CD4-positive, CD25-positive, alpha-beta regulatory T cell (primary cell): ENCODE data around the gene SH3RF1. TPM values are rescaled to one million over a fixed set of nuclear protein-coding genes. Genes with fewer than 3 reads are reported as not detected.

Experiments used
- ATAC-seq, 2 donors: fragments of 150-1000 bp; cut with Tn5 transposase; one replicate each; pipeline ENCODE4 v1.10.0; 2021; ENCODE audit warnings: low read depth in 2 of 2, moderate number of reproducible peaks in 2 of 2, moderate library complexity in 1 of 2
- DNase-seq, 3 donors: peaks; one replicate each; pipeline versions ENCODE4 v3.0.0 to v3.0.0-alpha.2; 2012 to 2022; ENCODE audit warnings: mixed read lengths in 1 of 3
- H3K27ac ChIP-seq: one replicate; pipeline ENCODE4 v1.7.0; 2013; ENCODE audit warnings: mild to moderate bottlenecking, low read length; ENCODE audit not compliant: insufficient read depth, poor library complexity, severe bottlenecking
- H3K27me3 ChIP-seq: one replicate; pipeline ENCODE4 v1.7.0; 2013; ENCODE audit warnings: low read length; ENCODE audit not compliant: control insufficient read depth, insufficient read depth
- H3K36me3 ChIP-seq: one replicate; pipeline ENCODE4 v1.7.0; 2013; ENCODE audit warnings: mild to moderate bottlenecking, low read length, moderate library complexity; ENCODE audit not compliant: control insufficient read depth, insufficient read depth
- H3K4me1 ChIP-seq: 2 replicates; pipeline ENCODE4 v1.7.0; 2013; ENCODE audit warnings: mild to moderate bottlenecking, low read length; ENCODE audit not compliant: insufficient read depth, control insufficient read depth, poor library complexity, severe bottlenecking
- H3K4me3 ChIP-seq: one replicate; pipeline ENCODE4 v1.7.0; 2013; ENCODE audit warnings: low read depth, mild to moderate bottlenecking, low read length, moderate library complexity
- H3K9me3 ChIP-seq, 2 experiments: 1 replicate in 1 of 2; 2 replicates in 1 of 2; pipeline ENCODE4 v1.7.0; 2013; ENCODE audit warnings: low read length in 2 of 2, mild to moderate bottlenecking in 1 of 2, moderate library complexity in 1 of 2; ENCODE audit not compliant: control insufficient read depth in 2 of 2
- H3K27ac Mint-ChIP-seq, 3 donors: one replicate each; pipeline ENCODE4 v1.8.0; 2020 to 2022; ENCODE audit warnings: mild to moderate bottlenecking in 3 of 3, mixed read lengths in 3 of 3, moderate library complexity in 2 of 3
- H3K27me3 Mint-ChIP-seq: one replicate; pipeline ENCODE4 v1.8.0; 2022; ENCODE audit warnings: mild to moderate bottlenecking, mixed read lengths
- H3K36me3 Mint-ChIP-seq: one replicate; pipeline ENCODE4 v1.8.0; 2020; ENCODE audit warnings: mixed read lengths
- H3K4me1 Mint-ChIP-seq, 4 donors: one replicate each; pipeline ENCODE4 v1.8.0; 2020 to 2022; ENCODE audit warnings: mixed read lengths in 4 of 4, mild to moderate bottlenecking in 1 of 4
- H3K4me3 Mint-ChIP-seq, 4 donors: one replicate each; pipeline ENCODE4 v1.8.0; 2020 to 2022; ENCODE audit warnings: mild to moderate bottlenecking in 4 of 4, mixed read lengths in 4 of 4, moderate library complexity in 3 of 4
- H3K9me3 Mint-ChIP-seq, 7 donors: one replicate each; pipeline ENCODE4 v1.8.0; 2020 to 2022; ENCODE audit warnings: mixed read lengths in 7 of 7, mild to moderate bottlenecking in 3 of 7, moderate library complexity in 2 of 7
- polyA plus RNA-seq, 4 donors: library from polyadenylated mRNA; unstranded; fragments of 300-500 nt; fragmentation: Illumina TruSeq; gene quantifications; one replicate each; pipeline ENCODE4 v1.2.3, GENCODE V29; 2021
- total RNA-seq: library from RNA; stranded (reverse); gene quantifications from one replicate; pipeline ENCODE4 v1.2.3, GENCODE V29; 2022

The SH3RF1 gene
- total and polyA plus RNA-seq, 5 donors from 2014 or later, result 0.69 TPM; not detected in 4

DNA sequence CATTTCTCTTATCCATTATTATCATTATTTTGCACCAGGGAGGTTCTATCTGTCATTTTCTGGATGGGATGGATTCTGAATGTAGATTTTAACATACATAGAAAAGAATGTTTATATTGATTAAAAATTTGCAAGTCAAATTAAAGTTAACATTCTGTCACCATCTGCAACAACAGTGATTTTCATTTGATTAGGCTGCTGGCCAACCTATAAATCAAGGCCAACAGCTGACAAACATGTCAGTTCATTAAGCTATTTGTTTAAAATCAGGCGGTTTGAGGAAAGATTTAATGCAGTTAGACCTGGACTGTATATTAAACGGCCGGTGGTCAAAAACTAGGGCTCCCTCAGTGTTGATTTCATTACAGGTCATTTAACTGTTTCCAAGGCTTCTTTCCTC is 151.2 kb downstream of the SH3RF1 start:
- Mint-ChIP-seq H3K27me3 (no peaks in the 10 kb centered on the region), H3K4me3 (no peak overlapping the region), H3K36me3 (no peaks in the 10 kb centered on the region), H3K27ac (no peak overlapping the region), H3K9me3 (no peaks in the 10 kb centered on the region), H3K4me1 (no peaks in the 10 kb centered on the region)
- Histone ChIP-seq H3K36me3 (no peaks in the 10 kb centered on the region), H3K27ac (no peak overlapping the region), H3K9me3 (no peaks in the 10 kb centered on the region), H3K27me3 (no peaks in the 10 kb centered on the region), H3K4me1 (no peaks in the 10 kb centered on the region), H3K4me3 (no peak overlapping the region)
- no peak for DNase-seq
- ATAC-seq, result no peak

DNA sequence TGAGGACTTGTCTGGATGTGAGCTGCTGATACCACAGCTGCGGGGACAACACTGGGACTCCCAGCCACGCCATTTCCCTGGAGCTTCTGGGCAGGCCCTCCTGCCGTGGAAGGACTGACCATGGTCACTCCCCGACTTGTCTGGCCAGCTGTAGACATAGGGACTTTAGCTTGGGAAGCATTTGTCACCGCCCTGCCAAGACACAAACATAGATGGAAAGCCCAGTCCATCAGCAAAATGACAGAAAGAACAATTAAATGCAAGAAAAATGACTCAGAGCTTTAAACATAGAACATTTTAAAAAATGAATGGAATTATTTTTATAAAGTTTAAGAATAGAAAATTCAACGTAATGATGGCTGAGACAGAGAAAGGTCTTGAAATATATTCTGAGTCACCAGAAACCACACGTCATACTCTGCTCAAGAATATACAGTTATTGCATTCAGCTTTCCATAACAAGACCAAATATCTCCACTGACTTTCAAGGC is 153.1 kb downstream of the SH3RF1 start:
- no peak overlapping the region for H3K27ac ChIP-seq
- Mint-ChIP-seq H3K4me3 (no peak overlapping the region), H3K9me3 (no peaks in the 10 kb centered on the region), H3K27me3 (no peaks in the 10 kb centered on the region), H3K4me1 (no peaks in the 10 kb centered on the region), H3K27ac (no peak overlapping the region), H3K36me3 (no peaks in the 10 kb centered on the region)
- DNase-seq, result no peak
- no peaks in the 10 kb centered on the region for H3K27me3 ChIP-seq
- no peak overlapping the region for H3K4me3 ChIP-seq
- no peaks in the 10 kb centered on the region for H3K9me3 ChIP-seq
- H3K4me1 ChIP-seq, result no peaks in the 10 kb centered on the region
- no peaks in the 10 kb centered on the region for H3K36me3 ChIP-seq
- ATAC-seq, result no peak

DNA sequence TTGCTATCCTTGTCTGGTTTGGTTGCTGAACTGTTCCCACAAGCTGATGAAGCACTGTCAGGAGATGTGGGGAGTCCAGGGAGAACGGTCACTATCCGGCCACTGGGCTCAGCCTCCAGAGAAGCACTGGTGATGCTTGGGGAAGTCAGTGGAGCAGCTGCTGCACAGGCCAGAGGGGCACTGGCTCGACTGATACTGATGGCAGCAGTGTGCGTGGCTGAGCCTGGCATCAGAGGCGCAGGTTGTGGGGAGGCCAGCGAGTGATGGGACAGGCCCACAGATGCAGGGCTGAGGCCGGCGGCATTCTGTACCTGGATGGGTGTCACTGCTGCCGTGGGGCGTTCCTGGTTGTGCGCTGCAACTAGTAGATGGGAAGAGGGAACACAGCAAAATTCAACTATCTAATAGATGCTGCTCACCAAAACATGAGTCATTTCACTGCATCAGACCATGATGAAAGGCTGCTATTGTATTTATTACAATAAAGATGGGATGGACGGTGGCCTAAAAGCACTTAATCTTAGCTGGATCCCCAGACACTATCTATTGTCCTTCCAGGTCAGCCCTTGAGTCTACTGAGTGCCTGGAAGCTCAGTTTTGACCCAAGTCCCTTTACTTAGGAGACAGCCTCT is 154.4 kb downstream of the SH3RF1 start:
- no peaks in the 10 kb centered on the region for H3K36me3 ChIP-seq
- no peaks in the 10 kb centered on the region for H3K4me1 Mint-ChIP-seq
- no peaks in the 10 kb centered on the region for H3K36me3 Mint-ChIP-seq
- no peaks in the 10 kb centered on the region for H3K27me3 ChIP-seq
- ATAC-seq (no peak), DNase-seq (no peak)
- no peak overlapping the region for H3K27ac ChIP-seq
- no peaks in the 10 kb centered on the region for H3K9me3 ChIP-seq
- H3K4me3 Mint-ChIP-seq, result no peak overlapping the region
- no peak overlapping the region for H3K4me3 ChIP-seq
- H3K4me1 ChIP-seq, result no peaks in the 10 kb centered on the region
- H3K27me3 Mint-ChIP-seq, result no peaks in the 10 kb centered on the region
- H3K27ac Mint-ChIP-seq, result no peak overlapping the region
- H3K9me3 Mint-ChIP-seq, result no peaks in the 10 kb centered on the region

DNA sequence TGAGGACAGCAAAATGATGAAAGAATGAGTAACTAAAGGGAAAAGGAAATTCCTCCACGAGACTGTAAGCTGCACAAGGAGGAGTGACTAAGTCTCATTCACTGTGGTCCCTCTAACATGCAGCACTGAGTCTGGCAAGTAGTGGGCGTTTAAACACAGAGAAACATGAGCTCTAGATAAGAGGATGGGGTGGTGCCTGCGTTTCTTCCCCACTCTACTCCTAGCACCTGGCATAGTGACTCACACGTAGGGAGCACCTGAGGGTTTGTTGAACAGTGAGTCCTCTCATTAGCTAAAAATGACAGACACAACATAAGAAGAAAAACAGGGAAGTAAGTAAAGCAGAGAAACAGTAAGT is 154.9 kb downstream of the SH3RF1 start:
- Mint-ChIP-seq H3K27me3 (no peaks in the 10 kb centered on the region), H3K27ac (no peak overlapping the region), H3K4me3 (no peak overlapping the region), H3K4me1 (no peaks in the 10 kb centered on the region), H3K9me3 (no peaks in the 10 kb centered on the region), H3K36me3 (no peaks in the 10 kb centered on the region)
- Histone ChIP-seq H3K27ac (no peak overlapping the region), H3K4me3 (no peak overlapping the region), H3K9me3 (no peaks in the 10 kb centered on the region), H3K4me1 (no peaks in the 10 kb centered on the region), H3K27me3 (no peaks in the 10 kb centered on the region), H3K36me3 (no peaks in the 10 kb centered on the region)
- DNase-seq (no peak), ATAC-seq (no peak)

DNA sequence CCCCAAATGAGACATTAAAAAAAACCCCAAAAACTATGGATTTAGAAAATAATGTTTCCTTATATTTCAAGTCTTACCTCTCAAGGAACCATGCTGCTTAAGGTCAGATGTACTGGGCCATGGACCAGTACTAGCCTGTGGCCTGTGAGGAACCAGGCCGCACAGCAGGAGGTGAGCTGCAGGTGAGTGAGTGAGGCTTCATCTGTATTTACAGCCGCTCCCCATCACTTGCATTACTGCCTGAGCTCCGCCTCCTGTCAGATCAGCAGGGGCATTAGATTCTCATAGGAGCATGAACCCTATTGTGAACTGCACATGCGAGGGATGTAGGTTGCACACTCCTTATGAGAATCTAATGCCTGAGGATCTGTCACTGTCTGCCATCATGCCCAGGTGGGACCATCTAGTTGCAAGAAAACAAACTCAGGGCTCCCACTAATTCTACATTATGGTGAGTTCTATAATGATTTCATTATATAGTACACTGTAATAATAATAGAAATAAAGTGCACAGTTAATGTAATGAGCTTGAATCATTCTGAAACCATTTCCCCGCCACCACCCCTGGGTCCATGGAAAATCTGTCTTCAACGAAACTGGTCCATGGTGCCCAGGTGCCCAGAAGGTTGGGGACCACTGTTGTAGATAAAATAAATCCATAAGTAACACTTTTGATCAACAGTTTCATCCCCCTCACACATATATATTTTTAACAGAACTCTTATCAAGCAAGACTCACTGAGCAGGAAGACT is 155.4 kb downstream of the SH3RF1 start:
- H3K27me3 Mint-ChIP-seq, result peaks cover 3% of the 10 kb centered on the region
- Histone ChIP-seq H3K27me3 (no peaks in the 10 kb centered on the region), H3K9me3 (no peaks in the 10 kb centered on the region), H3K4me1 (no peaks in the 10 kb centered on the region), H3K27ac (no peak overlapping the region), H3K4me3 (no peak overlapping the region), H3K36me3 (no peaks in the 10 kb centered on the region)
- no peak overlapping the region for H3K27ac Mint-ChIP-seq
- ATAC-seq, result no peak
- no peaks in the 10 kb centered on the region for H3K4me1 Mint-ChIP-seq
- DNase-seq, result no peak
- no peaks in the 10 kb centered on the region for H3K36me3 Mint-ChIP-seq
- no peak overlapping the region for H3K4me3 Mint-ChIP-seq
- H3K9me3 Mint-ChIP-seq, result no peaks in the 10 kb centered on the region

DNA sequence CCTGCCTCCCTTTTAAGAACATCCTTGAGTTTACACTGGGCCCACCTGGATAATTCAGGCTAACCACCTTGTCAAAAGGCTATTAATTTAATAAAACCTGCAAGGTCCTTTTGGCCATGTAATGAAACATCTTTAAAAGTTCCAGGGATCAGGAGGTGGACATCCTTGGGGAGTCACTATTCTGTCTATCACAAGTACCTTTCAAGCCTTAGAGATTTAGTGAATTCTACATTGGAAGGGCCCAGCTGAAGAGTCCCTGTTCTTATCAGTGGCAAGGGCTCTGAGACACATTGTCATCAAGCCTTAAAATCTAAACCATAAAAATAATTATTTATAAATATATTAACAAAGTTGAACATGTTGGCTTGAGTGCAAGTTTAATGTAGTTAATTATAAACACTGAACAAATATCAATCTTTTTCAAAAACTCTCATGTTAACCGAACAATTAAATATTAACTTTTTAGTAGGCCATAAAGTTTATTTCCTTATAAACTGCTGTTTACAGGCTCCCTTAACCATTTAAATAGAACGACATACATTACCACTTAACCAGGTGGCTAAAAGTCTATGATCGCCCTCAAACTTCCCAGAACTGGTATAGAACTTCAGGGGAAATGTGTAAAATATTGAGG is 156.3 kb downstream of the SH3RF1 start:
- H3K9me3 ChIP-seq, result no peaks in the 10 kb centered on the region
- no peaks in the 10 kb centered on the region for H3K27me3 ChIP-seq
- no peak overlapping the region for H3K4me3 ChIP-seq
- no peaks in the 10 kb centered on the region for H3K36me3 ChIP-seq
- Mint-ChIP-seq H3K4me1 (no peaks in the 10 kb centered on the region), H3K9me3 (no peaks in the 10 kb centered on the region), H3K27ac (no peak overlapping the region), H3K36me3 (no peaks in the 10 kb centered on the region), H3K27me3 (peaks cover 5% of the 10 kb centered on the region), H3K4me3 (no peak overlapping the region)
- H3K4me1 ChIP-seq, result no peaks in the 10 kb centered on the region
- DNase-seq (no peak), ATAC-seq (no peak)
- no peak overlapping the region for H3K27ac ChIP-seq

DNA sequence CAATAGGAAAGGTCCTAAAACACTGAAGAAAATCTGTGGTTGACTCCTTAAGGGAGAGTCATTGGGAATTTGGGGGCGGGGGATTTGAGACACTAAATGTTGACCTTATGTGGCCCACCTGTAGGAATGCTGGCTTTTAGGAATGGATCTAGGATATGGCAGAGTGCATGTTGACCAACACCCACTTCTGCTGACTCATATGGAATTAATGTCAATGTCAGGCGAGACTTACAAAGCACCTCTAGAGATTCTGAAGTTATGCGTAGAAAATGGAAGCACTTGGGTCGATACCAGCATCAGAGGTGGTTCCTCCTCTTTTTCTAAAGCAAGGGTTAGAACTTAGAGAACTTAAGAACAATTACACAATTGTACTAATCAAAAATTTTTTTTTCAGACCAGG is 160.1 kb downstream of the SH3RF1 start:
- Mint-ChIP-seq H3K9me3 (no peaks in the 10 kb centered on the region), H3K27me3 (peaks cover 5% of the 10 kb centered on the region), H3K4me3 (no peak overlapping the region), H3K36me3 (no peaks in the 10 kb centered on the region), H3K4me1 (no peaks in the 10 kb centered on the region), H3K27ac (no peak overlapping the region)
- no peak for ATAC-seq
- H3K4me3 ChIP-seq, result no peak overlapping the region
- no peak overlapping the region for H3K27ac ChIP-seq
- no peaks in the 10 kb centered on the region for H3K27me3 ChIP-seq
- H3K9me3 ChIP-seq, result no peaks in the 10 kb centered on the region
- no peaks in the 10 kb centered on the region for H3K4me1 ChIP-seq
- DNase-seq, result no peak
- H3K36me3 ChIP-seq, result no peaks in the 10 kb centered on the region
